Colonic mucosa (tissue), 4 donors: ENCODE measurements around the gene CCPG1. TPM values are rescaled to one million over a fixed set of nuclear protein-coding genes. Genes with fewer than 3 reads are reported as not detected.
"Not testable (repeated sequence)": the region's sequence is repeated elsewhere in the genome, so short reads cannot be mapped to it uniquely, and the experiment has no call there.

Source experiments
- DNase-seq: peaks from one replicate; pipeline ENCODE4 v3.0.0-alpha.2; 2020
- H3K27ac ChIP-seq: fragments of 200-600 bp; one replicate; pipeline ENCODE4 v1.8.0; 2021
- H3K27me3 ChIP-seq: fragments of 200-600 bp; one replicate; pipeline ENCODE4 v1.8.0; 2021
- H3K36me3 ChIP-seq: fragments of 200-600 bp; one replicate; pipeline ENCODE4 v1.8.0; 2021
- H3K4me1 ChIP-seq: fragments of 200-600 bp; one replicate; pipeline ENCODE4 v1.8.0; 2021; ENCODE audit warnings: mild to moderate bottlenecking
- H3K4me3 ChIP-seq: fragments of 200-600 bp; one replicate; pipeline ENCODE4 v1.8.0; 2021
- H3K9ac ChIP-seq, 2 donors: one replicate each; pipeline ENCODE4 v1.7.0; 2013; ENCODE audit warnings: control low read depth in 2 of 2, low read depth in 2 of 2, low read length in 2 of 2
- H3K9me3 ChIP-seq: fragments of 200-600 bp; one replicate; pipeline ENCODE4 v1.8.0; 2021
- CTCF ChIP-seq: fragments of 200-600 bp; IDR thresholded peaks from one replicate; pipeline ENCODE4 v1.8.0; 2022; ENCODE audit warnings: antibody characterized with exemption, mild to moderate bottlenecking
- intact Hi-C: fragments of 100-400 bp; cut with DNase I; formaldehyde crosslinking; loops from one replicate; pipeline ENCODE4 v1.14.1; 2022
- total RNA-seq, 2 donors: library from RNA; stranded (reverse); fragmentation: NEBNext Ultra II Directional in 1 of 2; extraction: Animal tissue kit (Norgen Biotek cat#: 25700) in 1 of 2; gene quantifications; one replicate each; pipeline ENCODE4 v1.2.1, GENCODE V29; 2021
- donor health status: healthy.
- donor health status: DM: no; HTN: no; CAD: no.
- donor health status: DM: no; HTN: no; CAD: no.

Gene CCPG1
- total RNA-seq, 2 donors from 2014 or later, result 57.9 to 71.7 TPM

DNA sequence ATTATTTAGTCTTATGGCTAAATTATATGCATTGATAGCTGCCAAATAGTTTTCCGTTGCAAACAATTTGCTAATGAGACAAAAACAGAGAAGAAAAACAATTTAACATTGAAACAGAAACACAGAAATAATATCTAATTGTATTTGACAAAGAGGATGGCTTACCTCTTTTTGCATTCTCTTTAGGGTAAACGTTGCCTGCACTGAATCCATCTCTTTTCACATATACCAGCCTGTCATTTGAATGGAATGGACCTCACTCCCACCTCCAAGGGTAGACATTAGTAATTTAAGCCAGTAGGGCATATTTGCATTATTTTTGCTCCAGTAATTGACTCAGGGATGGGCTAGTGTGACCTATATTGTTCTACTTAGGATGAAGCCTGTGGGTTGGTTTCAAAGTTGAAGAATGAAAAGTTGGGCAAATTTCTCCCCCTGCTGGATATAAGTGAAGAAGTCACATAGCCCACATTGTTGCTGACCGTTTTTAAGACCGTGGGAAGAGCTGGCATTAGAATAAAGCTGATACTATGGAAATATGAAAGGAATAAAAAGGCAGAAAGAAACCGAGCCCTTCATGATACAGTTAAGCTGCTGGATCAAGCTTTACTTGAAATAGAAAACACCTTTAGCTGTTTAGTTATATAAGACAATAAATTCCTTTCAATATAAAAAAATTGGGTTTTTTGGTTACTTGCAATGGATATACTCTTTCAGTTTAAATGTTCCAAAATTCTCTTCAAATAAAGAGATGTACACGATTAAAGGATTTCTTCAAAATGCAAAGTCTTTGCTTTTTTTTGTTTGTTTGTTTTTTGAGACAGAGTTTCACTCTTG lies 27.0 kb upstream of the CCPG1 start:
- H3K4me1 ChIP-seq, result no peaks in the 10 kb centered on the region
- H3K4me3 ChIP-seq, result no peak overlapping the region
- H3K9me3 ChIP-seq, result no peaks in the 10 kb centered on the region
- H3K36me3 ChIP-seq, result no peaks in the 10 kb centered on the region
- peak; percentile 48 for TF ChIP-seq CTCF
- H3K27me3 ChIP-seq, result no peaks in the 10 kb centered on the region
- H3K9ac ChIP-seq, result no peak overlapping the region
- intact Hi-C loops, result loop anchor here (5.0 to 10.0 kb wide), 2 partner anchors 140 to 213 kb away; no protein-coding TSS in a partner anchor
- peak; percentile 26 for DNase-seq
- no peak overlapping the region for H3K27ac ChIP-seq

- H3K4me1 ChIP-seq, result peaks cover 4% of the 10 kb centered on the region
- H3K27ac ChIP-seq, result no peak overlapping the region
- no peaks in the 10 kb centered on the region for H3K9me3 ChIP-seq
- intact Hi-C loops, result no loop called here
- no peaks in the 10 kb centered on the region for H3K27me3 ChIP-seq
- H3K36me3 ChIP-seq, result no peaks in the 10 kb centered on the region
- TF ChIP-seq CTCF, result no peak
- H3K9ac ChIP-seq, result no peak overlapping the region
- H3K4me3 ChIP-seq, result no peak overlapping the region
- no peak for DNase-seq
These were observed 13.9 kb upstream of the CCPG1 start for GRCh38 chr15:55422089-55422488.

- Histone ChIP-seq H3K36me3 (no peaks in the 10 kb centered on the region), H3K4me1 (peaks cover 4% of the 10 kb centered on the region), H3K4me3 (no peak overlapping the region), H3K27me3 (no peaks in the 10 kb centered on the region), H3K9ac (no peak overlapping the region), H3K27ac (no peak overlapping the region), H3K9me3 (no peaks in the 10 kb centered on the region)
- intact Hi-C loops, result no loop called here
- no peak for TF ChIP-seq CTCF
- no peak for DNase-seq
These were observed 12.2 kb upstream of the CCPG1 start for GRCh38 chr15:55420171-55420866.

DNA sequence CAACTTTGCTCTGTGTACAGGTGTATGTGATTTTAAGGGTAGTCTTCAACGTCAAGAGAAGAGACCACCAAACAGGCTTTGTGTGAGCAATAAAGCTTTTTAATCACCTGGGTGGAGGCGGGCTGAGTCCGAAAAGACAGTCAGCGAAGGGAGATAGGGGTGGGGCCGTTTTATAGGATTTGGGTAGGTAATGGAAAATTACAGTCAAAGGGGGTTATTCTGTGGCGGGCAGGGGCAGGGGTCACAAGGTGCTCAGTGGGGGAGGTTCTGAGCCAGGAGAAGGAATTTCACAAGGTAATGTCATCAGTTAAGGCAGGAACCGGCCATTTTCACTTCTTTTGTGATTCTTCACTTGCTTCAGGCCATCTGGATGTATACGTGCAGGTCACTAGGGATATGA lies 9.5 kb upstream of the CCPG1 start:
- H3K4me1 ChIP-seq, H3K9me3 ChIP-seq, H3K9ac ChIP-seq, H3K4me3 ChIP-seq, intact Hi-C loops, H3K27me3 ChIP-seq, H3K36me3 ChIP-seq: not testable (repeated sequence)
- peak; percentile 53 for DNase-seq
- H3K27ac ChIP-seq, result peak overlapping the region; percentile 47

DNA sequence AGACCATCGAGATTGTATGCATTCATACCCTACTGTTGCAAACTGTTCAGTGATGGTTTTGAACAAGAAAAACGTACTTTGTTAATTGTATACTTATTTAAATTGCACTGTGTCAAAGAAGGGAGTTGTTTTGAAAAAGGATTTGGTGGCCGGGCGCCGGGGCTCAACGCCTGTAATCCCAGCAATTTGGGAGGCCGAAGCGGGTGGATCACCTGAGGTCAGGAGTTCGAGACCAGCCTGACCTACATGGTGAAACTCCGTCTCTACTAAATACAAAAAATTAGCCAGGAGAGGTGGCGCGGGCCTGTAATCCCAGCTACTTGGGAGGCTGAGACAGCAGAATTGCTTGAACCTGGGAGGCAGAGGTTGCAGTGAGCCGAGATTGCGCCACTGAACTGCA lies 817 bp upstream of the CCPG1 start:
- DNase-seq, H3K36me3 ChIP-seq, H3K27me3 ChIP-seq, intact Hi-C loops, H3K9me3 ChIP-seq, H3K4me1 ChIP-seq: not testable (repeated sequence)
- Histone ChIP-seq H3K27ac (peak overlapping the region; percentile 92), H3K9ac (peak overlapping the region in 1 of 2 donors; percentile 90), H3K4me3 (peak overlapping the region; percentile 75)

DNA sequence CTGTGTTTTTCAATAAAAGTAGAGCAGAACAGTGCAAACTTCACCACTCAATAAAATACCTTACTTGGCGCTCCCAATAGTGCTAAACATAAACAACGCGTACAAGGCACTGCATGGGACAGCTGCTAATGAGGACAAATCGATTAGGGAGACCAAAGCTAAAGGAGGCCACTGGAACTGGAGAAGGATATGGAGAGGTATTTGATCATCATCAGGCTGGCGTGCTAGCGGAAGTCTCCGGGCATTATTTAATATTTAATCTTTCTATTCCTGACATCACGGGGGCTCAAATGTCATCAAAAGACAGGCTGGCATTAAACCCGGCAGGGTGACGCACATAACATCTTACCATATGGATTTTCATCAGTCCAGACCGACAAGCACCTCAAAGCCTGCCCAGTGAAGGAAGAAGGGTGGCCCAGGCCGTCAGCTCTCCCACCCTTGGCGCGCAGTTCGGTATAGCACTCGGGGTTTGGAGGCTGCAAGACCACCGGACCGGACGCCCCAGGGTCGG lies 604 bp downstream of the CCPG1 start:
- Histone ChIP-seq H3K9me3 (no peaks in the 10 kb centered on the region), H3K27me3 (no peaks in the 10 kb centered on the region), H3K27ac (peak overlapping the region; percentile 92), H3K4me3 (peak overlapping the region; percentile 75), H3K4me1 (peaks cover 9% of the 10 kb centered on the region), H3K9ac (peak overlapping the region; percentile 90 to 94), H3K36me3 (no peaks in the 10 kb centered on the region)
- intact Hi-C loops, result no loop called here
- DNase-seq, result no peak
- no peak for TF ChIP-seq CTCF
